ENCODE measurements around the gene BBC3. TPM values are rescaled to one million over a fixed set of nuclear protein-coding genes. Genes with fewer than 3 reads are reported as not detected.
"Not testable (repeated sequence)": the region's sequence is repeated elsewhere in the genome, so short reads cannot be mapped to it uniquely, and the experiment has no call there.

The BBC3 gene
- total and polyA plus RNA-seq, 2 experiments from 2014 or later = 6.3 to 14.6 TPM

GRCh38 chr19:47268028-47268427 is 37.0 kb upstream of the BBC3 start:
- Histone ChIP-seq H3K4me1 (ENCODE audit: insufficient read depth) (peaks cover 11% of the 10 kb centered on the region), H3K79me2 (ENCODE audit: insufficient read depth) (peaks cover 52% of the 10 kb centered on the region), H3F3A (ENCODE audit: insufficient read depth) (peaks cover 17% of the 10 kb centered on the region), H3K9me3 (ENCODE audit: low read depth) (no peaks in the 10 kb centered on the region), H3K9me2 (ENCODE audit: insufficient read depth) (no peaks in the 10 kb centered on the region), H3K27me3 (replicated peaks; ENCODE audit: insufficient read depth) (no peaks in the 10 kb centered on the region), H3K4me3 (no peak overlapping the region), H3K9ac (no peak overlapping the region), H4K20me1 (ENCODE audit: insufficient read depth) (no peaks in the 10 kb centered on the region), H3K4me2 (ENCODE audit: unreplicated experiment) (no peak overlapping the region), H2AFZ (no peak overlapping the region), H3K36me3 (ENCODE audit: low read depth) (peaks cover 4% of the 10 kb centered on the region; the same call in 1 of the 2 replicates), H3K27ac (no peak overlapping the region)
- DNase-seq = no peak
- no peak for TF ChIP-seq EZH2 (IDR thresholded peaks at IDR 0.05; ENCODE audit: insufficient read depth, poor library complexity, severe bottlenecking)
- no peak for TF ChIP-seq EZH2phosphoT487 (IDR thresholded peaks at IDR 0.05; ENCODE audit: insufficient read depth, low read depth)
- 71 to 73% methylated on average over 6 of the region's 6 CpGs for WGBS, 2 experiments (ENCODE audit: low coverage in 1 of 2, low lambda C conversion rate in 2 of 2, missing lambda C conversion rate in 2 of 2)
- in situ Hi-C loops (cut with MboI) = no loop called here

DNA sequence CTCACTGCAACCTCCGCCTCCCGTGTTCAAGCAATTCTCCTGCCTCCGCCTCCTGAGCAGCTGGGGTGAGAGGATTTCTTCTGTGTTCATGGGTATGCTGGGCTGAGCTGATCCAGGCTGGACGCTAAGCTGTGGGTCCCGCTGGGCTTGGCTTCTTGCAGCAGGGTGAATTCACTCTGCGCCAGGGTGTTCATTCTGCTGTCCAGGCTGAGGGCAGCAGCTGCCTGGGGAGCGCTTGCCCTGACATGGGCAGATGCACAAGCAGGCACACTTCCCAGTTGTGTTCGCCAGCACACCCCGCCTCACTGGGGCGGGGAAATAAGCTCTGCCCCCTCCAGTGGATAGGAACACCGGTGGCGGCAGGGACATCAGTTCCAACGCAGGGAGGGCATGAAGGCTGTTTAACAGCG is 36.4 kb upstream of the BBC3 start:
- in situ Hi-C loops (cut with MboI) = no loop called here
- H3K36me3 ChIP-seq (ENCODE audit: low read depth) = peaks cover 4% of the 10 kb centered on the region; the same call in 1 of the 2 replicates
- no peaks in the 10 kb centered on the region for H3K27me3 ChIP-seq (replicated peaks; ENCODE audit: insufficient read depth)
- H3K4me1 ChIP-seq (ENCODE audit: insufficient read depth) = peaks cover 4% of the 10 kb centered on the region
- no peak overlapping the region for H3K9ac ChIP-seq
- H3F3A ChIP-seq (ENCODE audit: insufficient read depth) = peaks cover 11% of the 10 kb centered on the region
- no peaks in the 10 kb centered on the region for H3K9me2 ChIP-seq (ENCODE audit: insufficient read depth)
- no peak overlapping the region for H3K4me2 ChIP-seq (ENCODE audit: unreplicated experiment)
- no peak for TF ChIP-seq EZH2 (IDR thresholded peaks at IDR 0.05; ENCODE audit: insufficient read depth, poor library complexity, severe bottlenecking)
- TF ChIP-seq EZH2phosphoT487 (IDR thresholded peaks at IDR 0.05; ENCODE audit: insufficient read depth, low read depth) = no peak
- no peaks in the 10 kb centered on the region for H4K20me1 ChIP-seq (ENCODE audit: insufficient read depth)
- H3K9me3 ChIP-seq (ENCODE audit: low read depth) = no peaks in the 10 kb centered on the region
- H3K79me2 ChIP-seq (ENCODE audit: insufficient read depth) = peaks cover 59% of the 10 kb centered on the region
- H3K4me3 ChIP-seq = no peak overlapping the region
- no peak overlapping the region for H3K27ac ChIP-seq
- H2AFZ ChIP-seq = no peak overlapping the region
- DNase-seq = no peak
- 65 to 69% methylated on average over 13 to 14 of the region's 14 CpGs for WGBS, 2 experiments (ENCODE audit: low coverage in 1 of 2, low lambda C conversion rate in 2 of 2, missing lambda C conversion rate in 2 of 2)

DNA sequence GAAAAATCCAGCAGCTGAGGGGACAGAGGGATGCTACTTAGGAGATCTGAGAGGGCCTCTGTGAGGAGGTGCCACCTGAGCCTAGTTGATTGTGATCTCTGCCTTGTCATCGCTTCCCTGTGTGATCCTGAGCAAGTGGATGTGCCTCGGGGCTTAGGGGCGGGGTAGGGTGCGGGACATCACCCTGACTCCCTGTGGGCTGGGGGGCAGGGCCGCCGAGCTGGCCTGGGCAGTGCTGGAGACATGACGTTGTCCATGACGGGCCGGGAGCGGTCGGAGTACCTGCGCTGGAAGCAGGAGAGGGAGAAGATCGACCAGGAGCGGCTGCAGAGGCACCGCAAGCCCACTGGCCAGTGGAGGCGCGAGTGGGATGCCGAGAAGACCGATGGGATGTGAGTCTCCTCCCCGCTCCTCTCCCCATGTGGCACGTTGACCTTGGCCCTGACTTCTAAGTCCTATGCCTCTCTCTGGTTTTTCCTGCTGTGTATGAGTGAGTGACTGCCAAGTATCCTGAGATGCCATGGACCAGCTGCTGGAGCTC is 35.5 kb upstream of the BBC3 start:
- no peak overlapping the region for H3K27ac ChIP-seq
- 0 out of 2 replicates have a peak, but pooled peaks cover 6% of the 10 kb centered on the region for H3F3A ChIP-seq (ENCODE audit: insufficient read depth)
- in situ Hi-C loops (cut with MboI) = no loop called here
- no peak for TF ChIP-seq EZH2 (IDR thresholded peaks at IDR 0.05; ENCODE audit: insufficient read depth, poor library complexity, severe bottlenecking)
- TF ChIP-seq EZH2phosphoT487 (IDR thresholded peaks at IDR 0.05; ENCODE audit: insufficient read depth, low read depth) = no peak
- WGBS, 2 experiments (ENCODE audit: low coverage in 1 of 2, low lambda C conversion rate in 2 of 2, missing lambda C conversion rate in 2 of 2) = 87 to 90% methylated on average over 10 to 21 of the region's 21 CpGs
- H3K4me2 ChIP-seq (ENCODE audit: unreplicated experiment) = no peak overlapping the region
- H3K27me3 ChIP-seq (replicated peaks; ENCODE audit: insufficient read depth) = no peaks in the 10 kb centered on the region
- no peaks in the 10 kb centered on the region for H3K4me1 ChIP-seq (ENCODE audit: insufficient read depth)
- H3K9ac ChIP-seq = no peak overlapping the region
- H3K9me2 ChIP-seq (ENCODE audit: insufficient read depth) = no peaks in the 10 kb centered on the region
- DNase-seq = no peak
- H4K20me1 ChIP-seq (ENCODE audit: insufficient read depth) = no peaks in the 10 kb centered on the region
- H3K4me3 ChIP-seq = no peak overlapping the region
- no peaks in the 10 kb centered on the region for H3K9me3 ChIP-seq (ENCODE audit: low read depth)
- peaks cover 4% of the 10 kb centered on the region; the same call in 1 of the 2 replicates for H3K36me3 ChIP-seq (ENCODE audit: low read depth)
- no peak overlapping the region for H2AFZ ChIP-seq
- peaks cover 67% of the 10 kb centered on the region for H3K79me2 ChIP-seq (ENCODE audit: insufficient read depth)

GRCh38 chr19:47264629-47265028 is 33.6 kb upstream of the BBC3 start:
- Histone ChIP-seq H3K9ac (no peak overlapping the region), H3K4me2 (ENCODE audit: unreplicated experiment) (no peak overlapping the region), H3K4me1 (ENCODE audit: insufficient read depth) (no peaks in the 10 kb centered on the region), H3K27ac (no peak overlapping the region), H3K27me3 (replicated peaks; ENCODE audit: insufficient read depth) (no peaks in the 10 kb centered on the region), H3K9me3 (ENCODE audit: low read depth) (no peaks in the 10 kb centered on the region), H3K9me2 (ENCODE audit: insufficient read depth) (no peaks in the 10 kb centered on the region), H3F3A (ENCODE audit: insufficient read depth) (0 out of 2 replicates have a peak, but pooled peaks cover 3% of the 10 kb centered on the region), H3K79me2 (ENCODE audit: insufficient read depth) (peaks cover 85% of the 10 kb centered on the region), H3K4me3 (no peak overlapping the region), H4K20me1 (ENCODE audit: insufficient read depth) (no peaks in the 10 kb centered on the region), H3K36me3 (ENCODE audit: low read depth) (peaks cover 4% of the 10 kb centered on the region; the same call in 1 of the 2 replicates), H2AFZ (no peak overlapping the region)
- TF ChIP-seq EZH2phosphoT487 (IDR thresholded peaks at IDR 0.05; ENCODE audit: insufficient read depth, low read depth) (no peak), EZH2 (IDR thresholded peaks at IDR 0.05; ENCODE audit: insufficient read depth, poor library complexity, severe bottlenecking) (no peak)
- WGBS, 2 experiments (ENCODE audit: low coverage in 1 of 2, low lambda C conversion rate in 2 of 2, missing lambda C conversion rate in 2 of 2) = 94 to 95% methylated on average over 22 to 30 of the region's 30 CpGs
- DNase-seq = no peak
- in situ Hi-C loops (cut with MboI) = no loop called here

- H3K27ac ChIP-seq; H4K20me1 ChIP-seq (ENCODE audit: insufficient read depth); H3K27me3 ChIP-seq (replicated peaks; ENCODE audit: insufficient read depth); H3K4me3 ChIP-seq; in situ Hi-C loops (cut with MboI); H2AFZ ChIP-seq; H3K4me2 ChIP-seq (ENCODE audit: unreplicated experiment); H3K9me2 ChIP-seq (ENCODE audit: insufficient read depth); H3K9me3 ChIP-seq (ENCODE audit: low read depth); DNase-seq; H3K9ac ChIP-seq; H3K36me3 ChIP-seq (ENCODE audit: low read depth): not testable (repeated sequence)
- Histone ChIP-seq H3F3A (ENCODE audit: insufficient read depth) (peaks cover 10% of the 10 kb centered on the region), H3K4me1 (ENCODE audit: insufficient read depth) (peaks cover 13% of the 10 kb centered on the region; the same call in 1 of the 2 replicates), H3K79me2 (ENCODE audit: insufficient read depth) (peaks cover 79% of the 10 kb centered on the region)
- WGBS, 2 experiments (ENCODE audit: low coverage in 1 of 2, low lambda C conversion rate in 2 of 2, missing lambda C conversion rate in 2 of 2) = 88 to 91% methylated on average over 12 to 14 of the region's 14 CpGs
These were observed 31.2 kb upstream of the BBC3 start for GRCh38 chr19:47261946-47262793.

All from GM23248 (cell line).